ENCODE data around the gene LAMB1. TPM values are rescaled to one million over a fixed set of nuclear protein-coding genes. Genes with fewer than 3 reads are reported as not detected.

The LAMB1 gene
- total and polyA plus RNA-seq, 9 donors, result 233 to 692 (median 529) TPM

DNA sequence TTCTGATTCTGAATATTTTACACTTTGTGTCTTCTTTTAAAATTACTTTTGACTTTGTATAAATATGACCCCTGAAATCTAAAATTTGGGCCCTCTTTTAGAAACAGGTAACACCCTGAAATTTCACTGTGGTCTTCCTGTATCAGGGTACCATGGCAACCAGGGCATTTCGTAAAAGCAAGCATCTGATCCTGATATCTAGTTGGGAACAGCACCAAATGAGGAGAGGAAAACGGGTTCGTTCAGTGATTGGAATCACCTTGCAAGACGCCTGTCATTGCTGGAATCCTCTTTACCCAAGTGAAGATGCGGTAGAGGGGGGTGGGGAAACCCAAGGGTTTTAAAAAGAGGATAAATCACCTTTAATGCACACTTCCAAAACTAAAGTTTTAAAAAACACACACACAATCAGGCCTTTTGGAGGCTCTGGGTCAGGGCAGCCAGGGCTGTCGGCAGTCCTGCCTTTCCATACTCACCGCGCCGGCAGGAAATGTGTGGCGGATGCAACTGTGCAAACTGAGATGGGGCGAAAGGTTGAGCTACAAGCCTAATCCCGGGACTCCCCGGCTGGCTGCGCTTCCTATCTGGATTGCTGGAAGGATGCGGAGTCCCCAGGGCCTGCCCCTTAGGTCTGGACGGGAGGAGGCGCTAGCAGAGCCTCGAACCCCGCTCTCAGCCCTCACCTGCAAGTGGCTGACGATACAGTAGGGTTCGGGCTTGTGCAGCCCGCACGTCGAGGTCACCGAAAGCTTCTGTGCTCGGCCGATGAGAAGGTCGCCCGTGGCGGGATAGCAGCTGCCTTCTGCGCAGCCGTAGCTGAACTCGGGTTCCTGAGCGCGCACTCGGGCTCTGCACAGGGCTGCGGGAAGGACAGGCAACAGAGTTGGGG, 1.8 kb downstream of the LAMB1 start:
- H3K4me1 ChIP-seq (ENCODE audit: control insufficient read depth, insufficient read depth, low read length), result peaks cover 36% of the 10 kb centered on the region

DNA sequence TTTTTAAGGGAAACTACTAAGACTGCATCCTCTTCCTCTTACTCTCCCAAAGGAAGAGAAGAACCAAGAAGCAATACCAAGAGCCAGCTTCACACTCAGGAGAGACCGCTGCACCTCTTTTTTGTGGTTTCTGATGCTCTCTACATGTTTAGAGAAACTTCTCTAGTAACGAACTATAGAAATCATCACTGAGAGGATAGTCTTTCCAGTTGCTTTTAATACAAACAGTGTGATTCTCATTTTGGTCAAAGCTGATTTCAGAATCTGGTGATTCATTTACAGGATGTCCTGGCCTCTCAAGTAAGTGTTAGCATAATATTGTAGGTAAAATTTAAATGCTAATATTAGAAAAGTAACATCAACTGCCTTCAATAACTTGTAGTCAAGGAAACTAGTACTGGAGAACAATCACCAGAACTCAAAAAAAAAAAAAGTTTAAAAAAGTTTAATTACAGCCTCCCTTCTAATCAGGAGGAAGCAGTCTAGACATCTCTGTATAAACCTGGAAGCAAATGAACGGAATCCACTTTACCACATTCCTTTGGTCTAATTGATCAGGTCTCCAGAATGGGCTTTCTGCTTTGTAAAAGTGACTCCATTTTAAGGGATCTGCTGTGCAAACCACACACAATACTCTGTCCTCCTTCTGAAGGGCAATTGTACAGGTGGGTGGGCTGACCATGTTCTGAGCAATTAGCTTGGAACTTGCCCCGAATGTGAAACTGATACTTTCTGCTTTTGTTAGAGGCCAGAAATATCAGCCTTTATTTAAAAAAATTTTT, 3.0 kb downstream of the LAMB1 start:
- H3K27ac ChIP-seq (ENCODE audit: low read length), result peak overlapping the region; percentile 86
- peaks cover 27% of the 10 kb centered on the region for H3K36me3 ChIP-seq (ENCODE audit: control insufficient read depth, insufficient read depth, low read length)
- H3K4me3 ChIP-seq (ENCODE audit: low read length), result peak overlapping the region; percentile 90
- no CpG with 5 or more reads among the region's 4 CpGs for WGBS (ENCODE audit: insufficient coverage)
- DNase-seq, result no peak
- no peaks in the 10 kb centered on the region for H3K9me3 ChIP-seq (replicated peaks; ENCODE audit: control insufficient read depth, low read depth, low read length)
- peaks cover 43% of the 10 kb centered on the region for H3K4me1 ChIP-seq (ENCODE audit: control insufficient read depth, insufficient read depth, low read length)
- peaks cover 12% of the 10 kb centered on the region for H3K27me3 ChIP-seq (ENCODE audit: control insufficient read depth, insufficient read depth, low read length)

More for the DNA sequence above, 1.8 kb downstream of the LAMB1 start:
- Histone ChIP-seq H3K4me3 (ENCODE audit: low read length) (peak overlapping the region; percentile 90), H3K36me3 (ENCODE audit: control insufficient read depth, insufficient read depth, low read length) (peaks cover 26% of the 10 kb centered on the region), H3K27me3 (ENCODE audit: control insufficient read depth, insufficient read depth, low read length) (peaks cover 15% of the 10 kb centered on the region), H3K9me3 (replicated peaks; ENCODE audit: control insufficient read depth, low read depth, low read length) (no peaks in the 10 kb centered on the region), H3K27ac (ENCODE audit: low read length) (peak overlapping the region; percentile 86)
- DNase-seq, result peak; percentile 70
- 1% methylated on average over 32 of the region's 37 CpGs for WGBS (ENCODE audit: insufficient coverage)

DNA sequence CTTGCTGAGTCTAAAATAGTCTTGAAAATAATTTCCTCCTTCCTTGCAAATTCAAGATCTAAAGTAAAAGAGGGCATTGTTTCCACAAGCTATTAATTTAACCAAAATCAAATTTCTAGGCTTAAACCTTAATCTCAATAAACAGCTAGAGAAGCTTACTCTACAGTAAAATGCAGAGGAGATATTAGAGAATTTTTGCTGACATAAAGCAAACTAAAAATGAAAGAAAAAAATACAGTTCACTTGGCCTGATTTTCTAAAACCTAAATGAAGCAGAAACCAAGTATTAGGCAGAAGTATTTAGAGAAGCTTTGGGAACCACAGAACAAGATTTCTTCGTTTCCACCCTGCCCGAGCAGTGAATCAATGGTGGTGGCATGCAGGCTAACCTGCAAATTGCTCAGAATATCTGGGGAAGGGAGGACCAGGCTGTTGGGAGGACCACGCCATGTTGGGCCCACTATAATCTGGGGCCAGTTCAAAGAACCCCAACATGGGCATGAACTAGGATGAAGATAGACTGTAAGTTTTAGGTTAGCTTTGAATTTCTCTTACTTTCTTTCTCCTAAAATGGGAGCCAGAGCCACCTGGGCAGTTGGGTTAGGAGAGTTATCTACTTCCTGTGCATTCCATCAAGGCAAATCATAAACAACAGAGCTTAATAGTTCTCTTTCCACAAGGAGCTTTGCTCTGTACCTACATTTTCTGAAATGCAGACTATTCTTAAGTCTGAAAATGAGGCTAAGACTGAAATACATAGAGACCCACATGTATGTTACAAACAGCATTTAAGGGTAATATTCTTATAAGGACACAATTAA, 4.1 kb downstream of the LAMB1 start:
- 80% methylated on average over 2 of the region's 3 CpGs for WGBS (ENCODE audit: insufficient coverage)
- peak overlapping the region; percentile 86 for H3K27ac ChIP-seq (ENCODE audit: low read length)
- peaks cover 6% of the 10 kb centered on the region for H3K27me3 ChIP-seq (ENCODE audit: control insufficient read depth, insufficient read depth, low read length)
- peaks cover 36% of the 10 kb centered on the region for H3K4me1 ChIP-seq (ENCODE audit: control insufficient read depth, insufficient read depth, low read length)
- H3K36me3 ChIP-seq (ENCODE audit: control insufficient read depth, insufficient read depth, low read length), result peaks cover 27% of the 10 kb centered on the region
- no peak overlapping the region for H3K4me3 ChIP-seq (ENCODE audit: low read length)
- H3K9me3 ChIP-seq (replicated peaks; ENCODE audit: control insufficient read depth, low read depth, low read length), result no peaks in the 10 kb centered on the region
- DNase-seq, result no peak

DNA sequence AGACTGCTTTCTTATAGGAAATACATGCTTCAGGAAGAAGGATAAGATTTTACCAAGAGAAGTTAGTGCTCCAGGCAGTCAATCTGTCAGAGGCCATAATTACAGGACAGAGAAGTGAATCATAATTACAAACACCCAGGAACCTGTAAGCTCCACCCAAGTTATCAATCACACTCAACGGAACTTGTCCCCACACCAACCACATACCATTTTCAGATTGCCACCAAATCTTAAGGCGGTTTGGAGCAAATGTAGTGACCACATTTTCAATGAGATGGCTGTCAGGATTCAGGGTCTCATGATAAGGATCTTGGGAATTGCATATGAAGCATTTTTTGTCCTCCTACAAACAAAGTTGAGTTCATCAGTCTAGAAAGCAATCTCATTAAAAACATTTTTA, 4.8 kb downstream of the LAMB1 start:
- peaks cover 35% of the 10 kb centered on the region for H3K36me3 ChIP-seq (ENCODE audit: control insufficient read depth, insufficient read depth, low read length)
- DNase-seq, result no peak
- H3K9me3 ChIP-seq (replicated peaks; ENCODE audit: control insufficient read depth, low read depth, low read length), result no peaks in the 10 kb centered on the region
- no peak overlapping the region for H3K4me3 ChIP-seq (ENCODE audit: low read length)
- H3K27me3 ChIP-seq (ENCODE audit: control insufficient read depth, insufficient read depth, low read length), result peaks cover 3% of the 10 kb centered on the region
- H3K4me1 ChIP-seq (ENCODE audit: control insufficient read depth, insufficient read depth, low read length), result peaks cover 33% of the 10 kb centered on the region
- no CpG with 5 or more reads among the region's 2 CpGs for WGBS (ENCODE audit: insufficient coverage)
- H3K27ac ChIP-seq (ENCODE audit: low read length), result peak overlapping the region; percentile 6

DNA sequence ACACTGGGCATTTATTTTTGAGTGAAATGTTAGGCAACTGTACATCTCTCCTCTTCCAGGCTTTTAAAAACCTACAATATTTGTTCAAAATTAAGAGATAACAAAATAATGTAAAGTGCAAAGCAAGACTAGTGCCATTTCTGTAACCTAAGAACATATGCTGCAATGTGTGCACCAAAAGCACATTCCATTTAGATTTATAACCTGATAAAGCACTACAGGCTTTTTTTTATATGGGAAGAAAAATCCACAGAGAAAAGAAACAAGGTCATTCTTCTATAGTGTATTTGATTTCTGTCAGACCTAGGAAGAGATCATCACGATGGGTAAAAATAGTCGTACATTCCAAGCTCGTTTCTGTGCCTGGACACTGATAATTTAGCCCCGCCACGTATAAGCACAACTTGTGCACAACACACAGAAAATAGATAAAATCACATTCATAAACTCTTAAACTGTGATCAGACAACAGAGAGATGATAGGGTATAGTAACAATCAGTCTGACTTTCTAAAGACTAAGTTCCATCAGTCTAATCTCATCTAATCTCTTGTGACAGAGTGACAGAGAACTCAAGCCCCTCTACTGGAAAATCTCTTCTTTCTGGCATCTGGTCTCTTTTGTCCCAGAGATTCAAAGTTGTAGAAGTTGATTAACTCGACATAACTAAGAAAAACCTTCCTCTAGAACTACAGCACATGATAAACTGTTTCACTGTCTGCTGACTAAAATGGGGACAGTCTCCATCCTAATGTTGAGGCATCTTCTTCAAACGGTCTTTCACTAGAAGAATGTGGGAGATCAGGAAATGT, 6.7 kb downstream of the LAMB1 start:
- Histone ChIP-seq H3K27ac (ENCODE audit: low read length) (peak overlapping the region; percentile 87), H3K9me3 (replicated peaks; ENCODE audit: control insufficient read depth, low read depth, low read length) (no peaks in the 10 kb centered on the region), H3K4me3 (ENCODE audit: low read length) (no peak overlapping the region), H3K4me1 (ENCODE audit: control insufficient read depth, insufficient read depth, low read length) (peaks cover 33% of the 10 kb centered on the region), H3K36me3 (ENCODE audit: control insufficient read depth, insufficient read depth, low read length) (peaks cover 48% of the 10 kb centered on the region), H3K27me3 (ENCODE audit: control insufficient read depth, insufficient read depth, low read length) (no peaks in the 10 kb centered on the region)
- DNase-seq, result no peak
- WGBS (ENCODE audit: insufficient coverage), result no CpG with 5 or more reads among the region's 7 CpGs

DNA sequence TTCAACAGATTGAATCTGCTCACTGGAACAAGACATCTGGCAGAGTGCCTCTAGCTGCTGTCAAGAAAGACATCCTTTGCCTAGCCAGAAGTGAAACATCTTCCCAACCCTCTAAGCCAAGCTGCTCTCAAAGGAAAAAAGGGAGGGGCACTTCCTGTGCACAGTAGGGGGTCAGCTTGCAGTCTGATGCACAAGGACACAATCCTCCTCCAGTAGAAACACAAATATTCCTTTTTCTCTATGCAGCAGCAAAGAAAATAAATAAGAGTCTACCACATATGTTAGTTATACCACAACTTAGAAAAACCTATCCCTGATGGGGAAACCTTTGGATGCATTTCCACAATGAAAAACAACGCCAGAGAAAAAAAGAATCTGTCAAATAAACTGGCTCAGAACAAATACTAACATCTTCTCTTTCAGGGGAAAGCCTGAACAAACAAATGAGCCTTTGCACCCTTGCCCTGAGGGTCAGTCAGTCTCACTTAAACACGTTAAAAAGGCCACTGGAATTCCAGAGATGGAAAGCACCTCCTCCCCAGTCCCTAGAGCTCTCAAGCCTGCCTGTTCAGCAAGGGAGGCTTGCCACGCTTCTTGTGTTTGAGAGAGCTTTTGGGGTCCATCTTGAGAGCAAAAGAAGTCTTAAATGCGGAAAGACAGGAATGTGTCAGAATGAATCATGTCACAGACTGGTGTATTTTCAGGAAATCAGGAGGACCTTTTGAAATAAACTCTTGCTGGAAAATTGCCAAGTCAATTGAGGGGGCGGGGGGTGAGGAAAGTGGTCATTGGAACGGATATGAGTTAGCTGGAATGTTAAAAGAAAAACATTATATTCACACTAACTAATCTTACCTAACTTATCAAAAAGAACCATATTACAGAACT, 7.5 kb downstream of the LAMB1 start:
- Histone ChIP-seq H3K27me3 (ENCODE audit: control insufficient read depth, insufficient read depth, low read length) (no peaks in the 10 kb centered on the region), H3K27ac (ENCODE audit: low read length) (peak overlapping the region; percentile 87), H3K4me3 (ENCODE audit: low read length) (no peak overlapping the region), H3K4me1 (ENCODE audit: control insufficient read depth, insufficient read depth, low read length) (peaks cover 28% of the 10 kb centered on the region), H3K9me3 (replicated peaks; ENCODE audit: control insufficient read depth, low read depth, low read length) (no peaks in the 10 kb centered on the region), H3K36me3 (ENCODE audit: control insufficient read depth, insufficient read depth, low read length) (peaks cover 46% of the 10 kb centered on the region)
- 17% methylated on average over 2 of the region's 6 CpGs for WGBS (ENCODE audit: insufficient coverage)
- peak; percentile 98 for DNase-seq

DNA sequence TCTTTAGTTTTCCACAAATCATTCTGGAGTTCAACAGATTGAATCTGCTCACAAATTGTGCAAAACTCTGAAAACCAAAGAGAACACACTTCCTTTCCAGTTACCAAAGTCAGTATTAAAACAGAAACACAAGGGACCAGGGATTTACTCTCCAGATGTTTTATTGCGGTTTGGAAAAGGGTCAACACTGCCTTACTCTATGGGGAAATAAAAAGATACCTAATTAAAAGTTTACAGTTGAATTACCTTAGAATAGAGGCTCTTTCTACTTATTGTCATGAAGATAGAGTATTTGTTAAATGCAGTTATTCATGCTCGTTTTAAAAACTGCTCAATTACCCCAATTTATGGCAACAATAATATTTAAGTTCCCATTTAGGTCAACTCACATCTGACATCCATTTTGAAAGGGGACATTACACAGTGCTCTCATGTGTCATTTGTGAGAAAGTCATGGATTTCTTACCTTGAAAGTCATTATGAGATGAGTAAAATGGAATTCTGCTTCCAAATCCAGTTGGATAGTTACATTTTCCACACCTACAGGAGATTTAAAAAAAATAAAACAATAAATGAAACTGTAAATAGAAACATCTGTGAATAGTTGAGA, 8.4 kb downstream of the LAMB1 start:
- peaks cover 31% of the 10 kb centered on the region for H3K4me1 ChIP-seq (ENCODE audit: control insufficient read depth, insufficient read depth, low read length)
- H3K9me3 ChIP-seq (replicated peaks; ENCODE audit: control insufficient read depth, low read depth, low read length), result no peaks in the 10 kb centered on the region
- peaks cover 48% of the 10 kb centered on the region for H3K36me3 ChIP-seq (ENCODE audit: control insufficient read depth, insufficient read depth, low read length)
- H3K27ac ChIP-seq (ENCODE audit: low read length), result peak overlapping the region; percentile 87
- peak; percentile 90 for DNase-seq
- H3K27me3 ChIP-seq (ENCODE audit: control insufficient read depth, insufficient read depth, low read length), result no peaks in the 10 kb centered on the region
- H3K4me3 ChIP-seq (ENCODE audit: low read length), result no peak overlapping the region
- no CpG with 5 or more reads among the region's 2 CpGs for WGBS (ENCODE audit: insufficient coverage)

DNA sequence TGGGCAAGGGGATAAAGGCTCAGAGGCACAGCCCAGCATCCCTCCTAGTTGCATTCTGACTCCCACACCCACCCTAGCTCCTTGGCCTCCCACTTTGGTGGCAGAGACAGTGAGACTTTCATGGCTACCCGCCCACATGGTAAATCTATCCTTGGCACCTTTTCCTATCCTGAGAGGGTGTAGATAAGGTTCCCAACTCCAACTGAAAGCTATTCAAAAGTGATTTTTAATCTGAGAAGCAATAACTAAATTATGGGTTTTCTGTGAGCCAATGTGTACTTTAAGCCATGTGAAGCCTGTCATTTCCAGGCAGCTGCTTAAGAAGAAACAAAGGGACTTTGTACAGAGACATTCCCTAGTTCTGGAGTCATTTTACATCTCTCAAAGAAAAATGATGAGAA, 9.1 kb downstream of the LAMB1 start:
- Histone ChIP-seq H3K4me1 (ENCODE audit: control insufficient read depth, insufficient read depth, low read length) (peaks cover 28% of the 10 kb centered on the region), H3K27ac (ENCODE audit: low read length) (peak overlapping the region; percentile 87), H3K4me3 (ENCODE audit: low read length) (no peak overlapping the region), H3K36me3 (ENCODE audit: control insufficient read depth, insufficient read depth, low read length) (peaks cover 50% of the 10 kb centered on the region), H3K27me3 (ENCODE audit: control insufficient read depth, insufficient read depth, low read length) (no peaks in the 10 kb centered on the region), H3K9me3 (replicated peaks; ENCODE audit: control insufficient read depth, low read depth, low read length) (no peaks in the 10 kb centered on the region)
- WGBS (ENCODE audit: insufficient coverage), result no CpG with 5 or more reads among the region's 1 CpG
- peak; percentile 86 for DNase-seq

Measured in muscle of leg (tissue), 11 donors.